Esophagus muscularis mucosa (tissue), 4 donors: Measurements from ENCODE around the gene ZDHHC21. TPM values are rescaled to one million over a fixed set of nuclear protein-coding genes. Genes with fewer than 3 reads are reported as not detected.

ENCODE experiments used
- DNase-seq: peaks from one replicate; pipeline ENCODE4 v3.0.0-alpha.2; 2017; ENCODE audit errors: extremely low spot score
- H3K27ac ChIP-seq, 4 donors: fragments of 200-600 bp; sonication (generic); replicated peaks in 1 of 4; 1 replicate in 3 of 4; 2 replicates in 1 of 4; pipeline ENCODE4 v1.5.1; 2016 to 2019; ENCODE audit warnings: mild to moderate bottlenecking in 1 of 4
- H3K27me3 ChIP-seq, 4 donors: fragments of 200-600 bp; sonication (generic); one replicate each; pipeline versions ENCODE4 v1.5.1 to v1.6.0; 2016 to 2019
- H3K36me3 ChIP-seq, 4 donors: fragments of 200-600 bp; sonication (generic); one replicate each; pipeline ENCODE4 v1.5.1; 2016 to 2019
- H3K4me1 ChIP-seq, 4 donors: fragments of 200-600 bp; sonication (generic); one replicate each; pipeline ENCODE4 v1.5.1; 2016 to 2019
- H3K4me3 ChIP-seq, 4 donors: fragments of 200-600 bp; sonication (generic); 1 replicate in 2 of 4; 2 replicates in 2 of 4; pipeline ENCODE4 v1.5.1; 2016 to 2019; ENCODE audit warnings: mild to moderate bottlenecking in 4 of 4, moderate library complexity in 1 of 4
- H3K9me3 ChIP-seq, 4 donors: fragments of 200-600 bp; sonication (generic); 1 replicate in 3 of 4; 2 replicates in 1 of 4; pipeline ENCODE4 v1.5.1; 2016 to 2019
- CTCF ChIP-seq, 3 experiments: fragments of 200-600 bp in 2 of 3; fragments of 450-650 bp in 1 of 3; sonication (generic) in 2 of 3; IDR thresholded peaks; one replicate each; pipeline ENCODE4 v1.5.1; 2017 to 2019; ENCODE audit warnings: antibody characterized with exemption in 3 of 3, mild to moderate bottlenecking in 2 of 3, moderate library complexity in 1 of 3
- EP300 ChIP-seq: sonication (generic); formaldehyde crosslinking; IDR thresholded peaks from one replicate; pipeline ENCODE4 v1.6.1; 2017; ENCODE audit warnings: antibody characterized with exemption
- POLR2A ChIP-seq: fragments of 450-650 bp; IDR thresholded peaks from one replicate; pipeline ENCODE4 v1.6.1; 2017; ENCODE audit warnings: antibody characterized with exemption, moderate library complexity, mild to moderate bottlenecking, low read depth
- POLR2AphosphoS5 ChIP-seq, 2 donors: sonication (generic); formaldehyde crosslinking; IDR thresholded peaks; one replicate each; pipeline ENCODE4 v1.6.1; 2017; ENCODE audit warnings: antibody characterized with exemption in 2 of 2
- WGBS: methylation state at CpG from one replicate; pipeline ENCODE4 v1.1.5; 2018; 5-methylcytosine and 5-hydroxymethylcytosine counted together
- intact Hi-C: fragments of 100-400 bp; cut with DNase I; formaldehyde crosslinking; loops from one replicate; pipeline ENCODE4 v1.15.1; 2023
- total RNA-seq, 4 donors: library from RNA; depleted of rRNA; stranded (reverse); fragments of >200 nt; gene quantifications; one replicate each; pipeline versions ENCODE4 v1.1.0 to v1.2.1, GENCODE V29; 2016

The ZDHHC21 gene
- total RNA-seq, 4 donors from 2014 or later: 7.6 to 11.6 (median 8.9) TPM

GRCh38 chr9:14702200-14702720 is 9.0 kb upstream of the ZDHHC21 start:
- H3K4me1 ChIP-seq: no peaks in the 10 kb centered on the region
- DNase-seq: no peak
- TF ChIP-seq POLR2A (no peak), CTCF (IDR thresholded peaks at IDR 0.05) (no peak), EP300 (no peak), POLR2AphosphoS5 (IDR thresholded peaks at IDR 0.05) (no peak)
- WGBS: 58% methylated on average over 4 of the region's 4 CpGs
- intact Hi-C loops: no loop called here
- peaks cover 0 to 27% (median 21%) of the 10 kb centered on the region in 4 donors for H3K9me3 ChIP-seq
- H3K36me3 ChIP-seq: no peaks in the 10 kb centered on the region
- H3K4me3 ChIP-seq: no peak overlapping the region
- peaks cover 0 to 3% (median 0%) of the 10 kb centered on the region in 4 donors for H3K27me3 ChIP-seq
- H3K27ac ChIP-seq: no peak overlapping the region

GRCh38 chr9:14692470-14693250 is 572 bp downstream of the ZDHHC21 start:
- 3% methylated on average over 21 of the region's 35 CpGs for WGBS
- Histone ChIP-seq H3K27ac (peak overlapping the region; percentile 60 to 75 (median 68)), H3K4me1 (peaks cover 5 to 23% (median 21%) of the 10 kb centered on the region in 4 donors), H3K9me3 (no peaks in the 10 kb centered on the region), H3K36me3 (peaks cover 0 to 21% (median 17%) of the 10 kb centered on the region in 4 donors), H3K4me3 (peak overlapping the region; percentile 87 to 89 (median 88)), H3K27me3 (peaks cover 0 to 5% (median 0%) of the 10 kb centered on the region in 4 donors)
- TF ChIP-seq POLR2A (no peak), EP300 (no peak), CTCF (IDR thresholded peaks at IDR 0.05) (no peak), POLR2AphosphoS5 (IDR thresholded peaks at IDR 0.05) (no peak)
- DNase-seq: no peak
- intact Hi-C loops: no loop called here

- Histone ChIP-seq H3K4me1 (peaks cover 5 to 23% (median 21%) of the 10 kb centered on the region in 4 donors), H3K36me3 (peaks cover 0 to 36% (median 26%) of the 10 kb centered on the region in 4 donors), H3K9me3 (no peaks in the 10 kb centered on the region), H3K27ac (no peak overlapping the region), H3K4me3 (no peak overlapping the region), H3K27me3 (no peaks in the 10 kb centered on the region)
- 82% methylated on average over 7 of the region's 7 CpGs for WGBS
- intact Hi-C loops: no loop called here
- no peak for DNase-seq
- no peak for TF ChIP-seq CTCF (IDR thresholded peaks at IDR 0.05)
- no peak for TF ChIP-seq EP300
- TF ChIP-seq POLR2AphosphoS5 (IDR thresholded peaks at IDR 0.05): no peak
- TF ChIP-seq POLR2A: no peak
These were observed 2.1 kb downstream of the ZDHHC21 start for GRCh38 chr9:14690948-14691730.

GRCh38 chr9:14687042-14687719 is 6.1 kb downstream of the ZDHHC21 start:
- no peak for DNase-seq
- TF ChIP-seq EP300: no peak
- no peak for TF ChIP-seq CTCF (IDR thresholded peaks at IDR 0.05)
- no peak for TF ChIP-seq POLR2AphosphoS5 (IDR thresholded peaks at IDR 0.05)
- no peak for TF ChIP-seq POLR2A
- Histone ChIP-seq H3K4me1 (peaks cover 3 to 12% (median 9%) of the 10 kb centered on the region in 4 donors), H3K9me3 (no peaks in the 10 kb centered on the region), H3K36me3 (peaks cover 0 to 46% (median 27%) of the 10 kb centered on the region in 4 donors), H3K27me3 (no peaks in the 10 kb centered on the region), H3K27ac (no peak overlapping the region), H3K4me3 (no peak overlapping the region)
- intact Hi-C loops: no loop called here
- WGBS: 88% methylated on average over 12 of the region's 12 CpGs
